Measurements from ENCODE around the gene TPPP2.

TPPP2 gene

GRCh38 chr14:21059842-21060613 lies 30.0 kb downstream of the TPPP2 start:
- no peak for DNase-seq

GRCh38 chr14:21060614-21061346 lies 30.8 kb downstream of the TPPP2 start:
- no peak for DNase-seq

GRCh38 chr14:21061347-21061668 lies 31.3 kb downstream of the TPPP2 start:
- no peak for DNase-seq

- DNase-seq: no peak
These were observed 33.5 kb downstream of the TPPP2 start for GRCh38 chr14:21063479-21063878.

- no peak for DNase-seq
These were observed 37.0 kb downstream of the TPPP2 start for GRCh38 chr14:21066882-21067502.

GRCh38 chr14:21068521-21069387 lies 38.7 kb downstream of the TPPP2 start:
- peak; percentile 77 for DNase-seq

- DNase-seq: no peak
These were observed 39.5 kb downstream of the TPPP2 start for GRCh38 chr14:21069388-21070082.

- peak; percentile 61 for DNase-seq
These were observed 40.1 kb downstream of the TPPP2 start, which contains the start of gene ARHGEF40 for GRCh38 chr14:21070083-21070609. ARHGEF40 (plus strand) TSS chr14:21070304; CDS start chr14:21070397, 93 bp downstream.

- DNase-seq: peak; percentile 34
These were observed 40.7 kb downstream of the TPPP2 start for GRCh38 chr14:21070610-21071224.

- DNase-seq: peak; percentile 93
These were observed 41.4 kb downstream of the TPPP2 start for GRCh38 chr14:21071225-21072030.

GRCh38 chr14:21072031-21072473 lies 42.0 kb downstream of the TPPP2 start:
- DNase-seq: peak; percentile 84

GRCh38 chr14:21072781-21073339 lies 42.8 kb downstream of the TPPP2 start:
- no peak for DNase-seq

GRCh38 chr14:21073921-21074320 lies 43.9 kb downstream of the TPPP2 start:
- DNase-seq: no peak

GRCh38 chr14:21074398-21075272 lies 44.6 kb downstream of the TPPP2 start:
- no peak for DNase-seq

GRCh38 chr14:21075719-21076437 lies 45.9 kb downstream of the TPPP2 start:
- no peak for DNase-seq

GRCh38 chr14:21077672-21078071 lies 47.7 kb downstream of the TPPP2 start:
- DNase-seq: no peak

GRCh38 chr14:21078287-21078686 lies 48.3 kb downstream of the TPPP2 start:
- no peak for DNase-seq

GRCh38 chr14:21078726-21079125 lies 48.7 kb downstream of the TPPP2 start:
- no peak for DNase-seq
